ENCODE measurements around the gene SCGB3A1.

GRCh38 chr5:180613814-180614188 is 22.5 kb upstream of the SCGB3A1 start:
- TF ChIP-seq, protein P1, sequence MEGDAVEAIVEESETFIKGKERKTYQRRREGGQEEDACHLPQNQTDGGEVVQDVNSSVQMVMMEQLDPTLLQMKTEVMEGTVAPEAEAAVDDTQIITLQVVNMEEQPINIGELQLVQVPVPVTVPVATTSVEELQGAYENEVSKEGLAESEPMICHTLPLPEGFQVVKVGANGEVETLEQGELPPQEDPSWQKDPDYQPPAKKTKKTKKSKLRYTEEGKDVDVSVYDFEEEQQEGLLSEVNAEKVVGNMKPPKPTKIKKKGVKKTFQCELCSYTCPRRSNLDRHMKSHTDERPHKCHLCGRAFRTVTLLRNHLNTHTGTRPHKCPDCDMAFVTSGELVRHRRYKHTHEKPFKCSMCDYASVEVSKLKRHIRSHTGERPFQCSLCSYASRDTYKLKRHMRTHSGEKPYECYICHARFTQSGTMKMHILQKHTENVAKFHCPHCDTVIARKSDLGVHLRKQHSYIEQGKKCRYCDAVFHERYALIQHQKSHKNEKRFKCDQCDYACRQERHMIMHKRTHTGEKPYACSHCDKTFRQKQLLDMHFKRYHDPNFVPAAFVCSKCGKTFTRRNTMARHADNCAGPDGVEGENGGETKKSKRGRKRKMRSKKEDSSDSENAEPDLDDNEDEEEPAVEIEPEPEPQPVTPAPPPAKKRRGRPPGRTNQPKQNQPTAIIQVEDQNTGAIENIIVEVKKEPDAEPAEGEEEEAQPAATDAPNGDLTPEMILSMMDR (conservative IDR thresholded peaks at IDR 0.05; ENCODE audit: low read length): no peak
- TF ChIP-seq EZH2phosphoT487 (IDR thresholded peaks at IDR 0.05; ENCODE audit: borderline replicate concordance): no peak

All from Loucy (cell line).